HG02678 (cell line): Measurements from ENCODE around the gene CTF1.
"Not testable (repeated sequence)": the region's sequence is repeated elsewhere in the genome, so short reads cannot be mapped to it uniquely, and the experiment has no call there.

ENCODE experiments used
- ATAC-seq: cut with Tn5 transposase; IDR thresholded peaks from one replicate; pipeline ENCODE4 v1.9.1; 2021; ENCODE audit warnings: mild to moderate bottlenecking, moderate library complexity; ENCODE audit not compliant: unreplicated experiment

The CTF1 gene

DNA sequence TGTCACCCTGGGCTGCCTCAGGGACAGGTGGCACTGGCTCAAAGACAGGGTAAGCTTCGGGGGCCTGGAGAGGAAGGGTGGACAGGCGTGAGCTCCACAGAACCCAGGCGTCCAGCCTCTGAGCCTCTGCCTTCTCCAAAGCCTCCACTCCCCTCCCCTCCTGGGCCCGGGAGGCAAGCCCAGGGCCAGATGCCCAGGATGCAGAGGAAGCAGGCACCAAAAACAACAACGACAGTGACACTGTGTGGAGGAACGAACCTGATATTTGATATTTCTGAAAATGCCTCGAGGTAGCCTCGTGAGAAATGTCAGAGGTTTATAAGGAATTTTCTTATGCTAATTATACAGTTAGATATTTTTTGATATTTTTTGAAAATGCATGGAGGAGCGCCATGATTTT lies 8.5 kb upstream of the CTF1 start:
- ATAC-seq, result no peak

- ATAC-seq, result no peak
Measured at GRCh38 chr16:30888856-30889499, 7.4 kb upstream of the CTF1 start.

DNA sequence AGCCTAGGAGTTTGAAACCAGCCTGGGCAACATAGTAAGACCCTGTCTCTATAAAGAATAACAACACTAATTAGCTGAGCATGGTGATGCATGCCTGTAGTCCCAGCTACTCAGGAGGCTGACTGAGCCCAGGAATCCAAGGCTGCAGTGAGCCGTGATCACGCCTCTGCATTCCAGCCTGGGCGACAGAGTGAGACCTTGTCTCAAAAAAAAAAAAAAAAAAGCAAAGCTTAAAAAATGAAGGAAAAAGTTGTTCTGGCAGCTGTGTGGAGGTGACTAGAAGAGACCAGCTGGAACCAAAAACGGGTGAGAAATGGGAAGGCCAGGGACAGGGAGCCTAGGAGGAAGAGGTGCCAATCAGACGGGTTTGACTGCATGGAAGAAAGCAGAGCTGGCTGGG lies 6.7 kb upstream of the CTF1 start:
- no peak for ATAC-seq

DNA sequence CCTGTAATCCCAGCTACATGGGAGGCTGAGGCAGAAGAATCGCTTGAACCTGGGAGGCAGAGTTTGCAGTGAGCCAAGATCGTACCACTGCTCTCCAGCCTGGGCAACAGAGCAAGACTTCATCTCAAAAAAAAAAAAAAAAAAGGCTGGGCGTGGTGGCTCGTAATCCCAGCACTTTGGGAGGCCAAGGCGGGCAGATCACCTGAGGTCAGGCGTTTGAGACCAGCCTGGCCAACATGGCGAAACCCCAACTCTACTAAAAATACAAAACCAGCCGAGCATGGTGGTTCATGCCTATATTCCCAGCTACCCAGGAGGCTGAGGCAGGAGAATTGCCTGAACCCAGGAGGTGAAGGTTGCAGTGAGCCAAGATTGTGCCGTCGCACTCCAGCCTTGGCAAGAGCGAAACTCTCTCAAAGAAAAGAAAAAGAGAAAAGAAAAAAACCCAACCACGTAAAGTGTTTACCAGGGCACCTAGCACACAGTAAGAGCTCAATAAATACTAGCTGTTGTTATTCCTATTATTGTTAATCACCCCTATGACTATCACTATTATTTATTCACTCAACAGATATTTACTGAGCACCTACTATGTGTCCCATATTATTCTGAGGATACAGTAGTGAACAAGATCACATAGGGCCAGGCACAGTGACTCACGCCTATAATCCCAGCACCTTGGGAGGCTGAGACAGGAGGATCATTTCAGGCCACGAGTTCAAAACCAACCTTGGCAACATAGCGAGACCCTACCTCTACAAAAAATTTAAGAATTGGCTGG lies 5.2 kb upstream of the CTF1 start:
- not testable (repeated sequence) for ATAC-seq

DNA sequence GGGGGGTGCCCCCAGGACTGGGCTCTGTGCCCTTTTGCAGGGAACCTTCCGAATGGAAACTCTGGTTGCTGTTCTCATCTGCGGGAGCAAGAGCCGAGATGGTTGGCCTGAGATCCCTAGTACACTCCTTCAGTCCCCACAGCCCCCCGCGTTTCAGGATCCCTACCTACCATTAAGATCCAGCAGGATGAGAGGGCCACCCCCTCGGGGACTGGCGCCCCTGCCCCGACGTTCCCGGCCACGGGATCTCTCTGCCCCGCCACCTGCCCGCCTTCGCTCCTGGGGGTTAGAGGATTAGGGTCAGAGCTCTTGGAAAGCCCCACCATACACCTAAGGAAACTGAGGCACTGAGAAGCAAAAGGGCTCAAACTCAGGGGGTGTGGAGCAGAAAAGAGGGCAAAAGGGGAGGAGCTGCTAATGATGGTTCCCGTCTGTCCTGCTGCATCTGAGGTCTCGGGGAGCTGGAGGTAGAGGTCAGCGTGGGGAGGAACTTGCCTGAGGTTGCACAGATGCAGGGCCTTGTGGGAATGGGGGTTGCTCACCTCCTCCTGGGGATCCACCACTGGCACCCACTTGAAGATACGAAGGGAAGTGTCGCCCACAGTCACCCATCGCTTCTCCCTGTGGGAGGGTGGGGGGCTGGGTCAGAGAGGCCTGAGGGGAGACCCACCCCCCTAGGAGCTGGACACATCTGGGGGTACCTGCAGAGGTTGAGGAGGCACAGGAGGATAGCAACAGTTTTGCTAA lies 3.6 kb upstream of the CTF1 start:
- no peak for ATAC-seq

- no peak for ATAC-seq
Measured at GRCh38 chr16:30893417-30893743, 3.0 kb upstream of the CTF1 start.

DNA sequence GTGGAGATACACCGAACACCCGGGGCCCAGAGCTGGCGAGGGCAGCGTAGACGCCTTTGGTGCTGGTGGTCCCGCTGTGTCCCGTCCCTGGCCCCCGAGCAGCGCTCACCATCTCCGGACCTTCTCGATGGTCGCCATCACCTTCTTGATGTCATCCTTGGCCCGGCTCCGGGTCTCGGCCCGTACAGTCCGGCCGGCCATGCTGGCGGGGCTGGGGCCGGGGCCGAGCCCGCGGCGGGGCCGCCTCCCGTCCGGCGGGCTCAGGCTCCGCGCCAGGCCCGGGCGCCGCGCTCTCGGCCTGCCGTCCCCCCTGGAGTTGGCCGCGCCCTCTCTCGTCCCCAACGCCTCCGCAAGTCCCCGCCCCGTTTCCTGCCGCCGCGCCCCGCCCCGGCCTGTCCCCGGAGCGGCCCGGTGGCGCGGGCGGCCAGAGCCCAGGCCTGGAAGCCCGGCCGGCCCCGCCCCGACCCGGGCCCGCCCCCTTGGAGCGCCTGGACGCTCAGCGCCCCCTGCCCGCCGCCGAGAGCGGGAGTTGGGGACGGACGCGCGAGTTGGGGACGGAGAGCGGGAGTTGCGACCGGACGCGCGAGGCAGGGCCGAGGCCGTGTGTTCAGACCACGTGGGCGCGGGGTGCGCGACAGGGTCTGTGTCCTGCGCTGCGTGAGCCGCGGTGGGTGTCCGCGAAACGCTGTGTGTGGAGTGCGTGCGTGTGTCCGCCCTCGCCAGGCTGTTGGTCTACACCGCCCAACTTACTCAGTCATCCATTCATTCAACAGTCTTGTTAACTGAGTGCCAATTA lies 2.5 kb upstream of the CTF1 start, which contains the start of gene BCL7C:
TSS of gene BCL7C (minus strand) at position 334 of the 796 bp plus-strand sequence. CDS start at position 201, 133 bp downstream.
- peak; percentile 76 for ATAC-seq

DNA sequence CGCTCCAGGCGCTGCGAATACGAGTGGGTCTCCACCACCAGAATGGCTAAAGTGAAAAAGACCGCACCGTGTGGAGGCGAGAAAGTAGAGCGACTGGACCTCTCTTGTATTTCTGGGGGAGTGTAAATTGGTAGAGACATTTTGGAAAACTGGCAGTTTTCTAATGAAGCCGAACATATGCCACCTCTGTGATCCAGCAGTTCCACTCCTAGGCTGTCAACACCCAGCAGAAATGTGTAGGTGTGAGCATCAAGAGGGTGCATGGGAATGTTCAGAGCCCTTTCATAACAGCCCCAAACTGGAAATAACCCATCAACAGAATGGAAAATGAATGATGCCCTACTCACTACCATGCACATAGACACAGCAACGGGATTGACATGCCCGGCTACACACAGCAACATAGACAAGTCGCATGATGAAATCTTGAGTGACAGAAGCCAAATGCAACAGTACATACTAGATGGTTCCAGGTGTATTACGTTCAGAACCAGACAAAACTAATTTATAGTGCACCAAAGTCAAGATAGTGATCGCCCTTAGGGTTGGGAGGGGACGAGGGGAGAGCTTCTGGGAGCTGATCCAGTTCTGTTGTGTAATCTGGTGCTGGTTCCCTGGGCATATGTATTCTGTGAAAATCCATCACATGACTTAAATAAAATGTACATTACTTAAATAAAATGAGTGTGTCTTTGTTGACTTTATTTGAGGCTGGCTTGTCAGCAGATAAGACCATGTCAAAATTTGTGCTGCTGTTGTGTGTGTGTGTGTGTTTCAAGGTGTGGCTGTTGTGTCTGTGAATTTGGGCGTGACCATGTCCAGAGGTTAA lies 1.7 kb upstream of the CTF1 start:
- ATAC-seq, result no peak

DNA sequence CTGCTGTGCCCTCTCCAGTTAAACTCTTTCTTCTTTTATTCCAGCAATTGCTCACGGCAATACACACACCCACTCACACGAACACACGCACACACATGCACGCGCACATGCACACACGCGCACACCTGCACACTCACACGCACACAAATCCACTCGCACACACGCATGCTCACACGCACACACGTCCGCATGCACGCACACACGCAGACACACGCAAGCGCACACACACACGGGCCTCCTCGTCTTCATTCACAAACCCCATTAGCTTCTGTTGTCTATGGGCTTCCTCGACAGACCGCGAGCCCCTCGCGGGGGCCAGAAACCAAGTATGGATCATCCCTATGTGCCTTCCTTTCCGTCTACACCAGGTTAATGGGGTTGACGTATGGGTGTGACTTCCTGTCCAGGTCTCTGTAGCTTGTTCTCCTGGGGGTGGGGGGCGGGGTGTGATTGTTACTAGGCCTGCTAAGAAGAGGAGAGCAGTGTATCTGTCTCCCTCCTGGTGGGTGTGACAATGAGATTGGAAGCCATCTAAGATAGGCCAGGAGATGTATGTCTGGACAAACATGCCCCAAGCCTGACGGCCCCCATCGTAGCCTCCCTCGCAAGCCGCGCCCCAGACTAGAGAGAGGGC lies 670 bp upstream of the CTF1 start:
- no peak for ATAC-seq

- ATAC-seq, result peak; percentile 40
Measured at GRCh38 chr16:30896889-30897733, 697 bp downstream of the CTF1 start.

- ATAC-seq, result no peak
Measured at GRCh38 chr16:30899794-30900193, 3.4 kb downstream of the CTF1 start.

DNA sequence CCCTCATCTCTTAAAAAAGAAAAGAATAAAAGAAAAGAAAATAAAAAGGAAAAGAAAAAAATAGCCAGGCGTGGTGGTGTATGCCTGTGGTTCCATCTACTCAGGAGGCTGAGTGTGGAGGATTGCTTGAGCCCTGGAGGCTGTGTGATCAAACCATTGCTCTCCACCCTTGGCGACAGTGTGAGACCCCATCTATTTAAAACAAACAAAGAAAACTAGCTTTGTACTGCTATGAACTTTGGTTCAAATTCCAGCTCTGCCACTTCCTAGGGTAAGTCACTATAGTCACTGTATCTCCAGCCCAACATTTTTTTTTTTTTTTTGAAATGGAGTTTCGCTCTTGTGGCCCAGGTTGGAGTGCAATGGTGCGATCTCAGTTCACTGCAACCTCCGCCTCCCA lies 4.2 kb downstream of the CTF1 start:
- ATAC-seq, result no peak

- no peak for ATAC-seq
Measured at GRCh38 chr16:30901201-30902028, 5.0 kb downstream of the CTF1 start.

GRCh38 chr16:30902029-30902972 lies 5.9 kb downstream of the CTF1 start:
- ATAC-seq, result peak; percentile 75

DNA sequence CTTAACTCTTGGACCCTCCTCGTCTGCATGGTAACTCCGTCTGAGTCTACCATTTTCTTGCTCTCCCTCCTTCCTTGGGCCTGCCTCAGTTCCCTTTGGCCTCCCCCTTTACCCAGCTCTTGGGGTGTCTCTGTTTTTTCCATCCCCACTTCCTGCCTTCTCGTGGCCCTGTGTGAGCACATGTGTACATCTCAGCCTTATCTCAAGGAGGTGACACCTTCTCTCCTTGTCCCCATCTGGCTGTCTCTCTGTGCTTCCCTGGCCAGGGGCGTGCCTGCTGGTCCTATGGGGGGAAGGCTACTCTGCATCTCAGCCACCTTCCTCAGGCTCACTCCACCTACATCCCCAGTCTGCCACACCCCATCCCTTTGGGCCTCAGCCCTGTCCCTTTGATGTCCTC lies 6.6 kb downstream of the CTF1 start:
- ATAC-seq, result no peak

- ATAC-seq, result no peak
Measured at GRCh38 chr16:30903596-30903995, 7.2 kb downstream of the CTF1 start.
